ENCODE results near the gene FABP1. TPM values are rescaled to one million over a fixed set of nuclear protein-coding genes. Genes with fewer than 3 reads are reported as not detected.

FABP1 gene
- total and polyA plus RNA-seq, 2 of the 4 experiments (the other 2 are of a cell fraction) = not detected

GRCh38 chr2:88082781-88083180, 45.1 kb downstream of the FABP1 start:
- Histone ChIP-seq H2BK20ac (ENCODE audit: low read depth, low read length) (no peak overlapping the region), H3K14ac (replicated peaks; ENCODE audit: low read depth, low read length) (no peak overlapping the region), H3K23ac (ENCODE audit: low read depth, low read length) (no peak overlapping the region), H4K8ac (ENCODE audit: low read depth in 2 of 2, low read length in 2 of 2) (no peak overlapping the region), H3K4me1 (ENCODE audit: control insufficient read depth, insufficient read depth, low read length) (no peaks in the 10 kb centered on the region), H3K9me3 (ENCODE audit: control insufficient read depth, insufficient read depth, low read length) (no peaks in the 10 kb centered on the region), H2BK120ac (ENCODE audit: low read depth, low read length) (no peak overlapping the region), H3K56ac (ENCODE audit: extremely low read depth, insufficient read depth, low read length) (no peak overlapping the region), H3K4me2 (ENCODE audit: low read depth, low read length) (no peak overlapping the region), H4K5ac (ENCODE audit: low read depth, low read length) (no peak overlapping the region), H3K18ac (ENCODE audit: low read depth, low read length) (no peak overlapping the region), H4K20me1 (ENCODE audit: insufficient read depth, low read length) (no peaks in the 10 kb centered on the region), H3K27me3 (ENCODE audit: control insufficient read depth, insufficient read depth, low read length) (peaks cover 21% of the 10 kb centered on the region), H4K91ac (ENCODE audit: insufficient read depth, low read depth, low read length) (no peak overlapping the region), H3K4me3 (ENCODE audit: insufficient read depth, low read depth, low read length) (no peak overlapping the region), H3K36me3 (ENCODE audit: control insufficient read depth, insufficient read depth, low read length) (no peaks in the 10 kb centered on the region), H3K79me1 (ENCODE audit: low read depth in 1 of 2, low read length in 2 of 2) (no peaks in the 10 kb centered on the region), H3K9ac (ENCODE audit: low read depth, low read length) (no peak overlapping the region), H3K4ac (ENCODE audit: low read depth, low read length) (no peak overlapping the region), H2AK5ac (ENCODE audit: low read depth, low read length) (no peak overlapping the region), H2AFZ (replicated peaks; ENCODE audit: low read length, poor library complexity) (no peak overlapping the region), H3K27ac (ENCODE audit: insufficient read depth, low read length) (no peak overlapping the region), H2BK5ac (ENCODE audit: low read depth, low read length, poor library complexity, severe bottlenecking) (no peak overlapping the region), H2BK15ac (ENCODE audit: low read depth, low read length) (no peak overlapping the region), H2AK9ac (replicated peaks; ENCODE audit: low read depth, low read length, poor library complexity) (no peak overlapping the region), H3K9me1 (ENCODE audit: insufficient read depth, low read length) (no peaks in the 10 kb centered on the region)
- ChIA-PET CTCF (no interaction called here), POLR2A (ENCODE audit: unreplicated experiment) (no interaction called here)
- TF ChIP-seq RAD21 (IDR thresholded peaks at IDR 0.05; ENCODE audit: low read length) (no peak), NFE2L2 (IDR thresholded peaks at IDR 0.05; ENCODE audit: low read depth, low read length) (no peak), RCOR1 (IDR thresholded peaks at IDR 0.05; ENCODE audit: insufficient replicate concordance, low read length) (no peak), POLR2A (IDR thresholded peaks at IDR 0.05; ENCODE audit: low read depth, low read length) (no peak), CTCF (conservative IDR thresholded peaks at IDR 0.05; ENCODE audit: low read depth, low read length) (no peak), ELK1 (IDR thresholded peaks at IDR 0.05; ENCODE audit: borderline replicate concordance, low read depth, low read length) (no peak), SMC3 (IDR thresholded peaks at IDR 0.05; ENCODE audit: low read depth, low read length) (no peak), FOS (IDR thresholded peaks at IDR 0.05; ENCODE audit: low read depth, low read length) (no peak), MAZ (IDR thresholded peaks at IDR 0.05; ENCODE audit: borderline replicate concordance, low read depth, low read length) (no peak), RFX5 (IDR thresholded peaks at IDR 0.05; ENCODE audit: low read depth, low read length) (no peak), MAFK (IDR thresholded peaks at IDR 0.05; ENCODE audit: low read depth, low read length) (no peak), USF2 (IDR thresholded peaks at IDR 0.05; ENCODE audit: low read depth, low read length) (no peak), CHD1 (IDR thresholded peaks at IDR 0.05; ENCODE audit: low read depth, low read length) (no peak), CEBPB (IDR thresholded peaks at IDR 0.05; ENCODE audit: low read depth, low read length) (no peak), BHLHE40 (IDR thresholded peaks at IDR 0.05; ENCODE audit: low read depth, low read length) (no peak)
- in situ Hi-C loops (cut with MboI; ENCODE audit: low sequenced_read_pairs) (no loop called here), intact Hi-C loops (cut with micrococcal nuclease) (no loop called here), dilution Hi-C loops (cut with HindIII; ENCODE audit: low sequenced_read_pairs, unreplicated experiment) (no loop called here)
- WGBS, 2 experiments (ENCODE audit: extremely low coverage in 2 of 2, insufficient read length in 1 of 2) = no CpG with 5 or more reads among the region's 1 CpG
- no peak for ATAC-seq (ENCODE audit: low read depth)
- BruUV-seq (replicated peaks) = no TSS peak
- DNase-seq = no peak

Measured in IMR-90 (cell line).